GM12864 (cell line): Measurements from ENCODE around the gene SMIM38.

Experiments
- DNase-seq: peaks from one replicate; pipeline ENCODE4 v3.0.0-alpha.2; 2011; ENCODE audit warnings: low read depth
- H3K4me3 ChIP-seq: 2 replicates; pipeline ENCODE4 v1.5.1; 2011; ENCODE audit warnings: mild to moderate bottlenecking, low read depth, low read length, control low read depth
- TF ChIP-seq, protein P1 (sequence below): IDR thresholded peaks from 2 replicates; pipeline ENCODE4 v1.5.1; 2011; ENCODE audit warnings: low read depth, mild to moderate bottlenecking, moderate library complexity, low read length, control low read depth, inconsistent platforms; ENCODE audit errors: missing control alignments

SMIM38 gene

DNA sequence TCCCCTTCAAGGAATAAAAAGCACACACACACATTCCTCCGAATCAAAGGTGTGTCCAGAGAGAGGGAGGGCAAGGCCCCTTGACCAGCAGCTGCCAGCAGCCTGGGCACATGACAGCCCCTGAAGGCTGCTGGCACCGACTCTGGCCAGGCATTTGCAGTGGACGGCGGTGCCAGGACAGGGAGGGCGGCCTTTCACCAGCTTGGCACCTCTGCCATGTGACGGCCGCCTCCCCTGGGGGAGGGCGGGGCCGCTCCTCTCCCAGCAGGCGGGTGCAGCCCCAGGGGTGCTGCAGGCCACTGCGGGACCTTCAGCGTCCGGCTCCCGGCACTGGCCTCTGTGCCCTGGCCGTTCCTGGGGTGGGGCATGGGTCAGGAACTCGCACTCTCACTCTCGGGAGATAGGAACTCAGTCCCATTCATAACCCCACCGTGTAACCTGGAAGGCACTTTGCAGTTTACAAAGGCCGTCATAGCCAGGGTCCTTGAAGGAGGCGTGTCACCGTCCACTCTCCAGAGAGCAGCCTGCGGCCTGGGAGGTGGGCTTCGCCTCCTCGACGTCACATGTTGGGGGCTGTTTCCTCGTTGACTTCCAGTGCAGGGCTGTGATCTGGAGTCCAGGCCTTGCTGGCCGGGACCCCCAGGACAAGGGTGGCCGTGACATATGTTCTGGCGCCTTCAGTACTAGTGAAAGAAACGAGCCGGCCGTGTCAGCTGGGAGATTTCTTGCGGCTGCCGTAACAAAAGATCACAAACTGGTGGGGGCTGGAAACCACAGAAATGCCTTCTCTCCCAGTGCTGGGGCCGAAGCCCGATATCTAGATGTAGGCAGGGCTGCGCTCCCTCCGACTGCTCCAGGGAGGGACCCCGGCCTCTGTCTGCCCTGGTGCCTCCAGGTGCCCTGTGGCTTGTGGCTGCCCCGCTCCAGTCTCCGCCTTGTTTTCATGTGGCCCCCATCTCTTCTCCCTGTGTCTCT, 39.9 kb upstream of the SMIM38 start:
- H3K4me3 ChIP-seq = no peak overlapping the region
- TF ChIP-seq, protein P1, sequence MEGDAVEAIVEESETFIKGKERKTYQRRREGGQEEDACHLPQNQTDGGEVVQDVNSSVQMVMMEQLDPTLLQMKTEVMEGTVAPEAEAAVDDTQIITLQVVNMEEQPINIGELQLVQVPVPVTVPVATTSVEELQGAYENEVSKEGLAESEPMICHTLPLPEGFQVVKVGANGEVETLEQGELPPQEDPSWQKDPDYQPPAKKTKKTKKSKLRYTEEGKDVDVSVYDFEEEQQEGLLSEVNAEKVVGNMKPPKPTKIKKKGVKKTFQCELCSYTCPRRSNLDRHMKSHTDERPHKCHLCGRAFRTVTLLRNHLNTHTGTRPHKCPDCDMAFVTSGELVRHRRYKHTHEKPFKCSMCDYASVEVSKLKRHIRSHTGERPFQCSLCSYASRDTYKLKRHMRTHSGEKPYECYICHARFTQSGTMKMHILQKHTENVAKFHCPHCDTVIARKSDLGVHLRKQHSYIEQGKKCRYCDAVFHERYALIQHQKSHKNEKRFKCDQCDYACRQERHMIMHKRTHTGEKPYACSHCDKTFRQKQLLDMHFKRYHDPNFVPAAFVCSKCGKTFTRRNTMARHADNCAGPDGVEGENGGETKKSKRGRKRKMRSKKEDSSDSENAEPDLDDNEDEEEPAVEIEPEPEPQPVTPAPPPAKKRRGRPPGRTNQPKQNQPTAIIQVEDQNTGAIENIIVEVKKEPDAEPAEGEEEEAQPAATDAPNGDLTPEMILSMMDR = no peak
- DNase-seq = no peak

DNA sequence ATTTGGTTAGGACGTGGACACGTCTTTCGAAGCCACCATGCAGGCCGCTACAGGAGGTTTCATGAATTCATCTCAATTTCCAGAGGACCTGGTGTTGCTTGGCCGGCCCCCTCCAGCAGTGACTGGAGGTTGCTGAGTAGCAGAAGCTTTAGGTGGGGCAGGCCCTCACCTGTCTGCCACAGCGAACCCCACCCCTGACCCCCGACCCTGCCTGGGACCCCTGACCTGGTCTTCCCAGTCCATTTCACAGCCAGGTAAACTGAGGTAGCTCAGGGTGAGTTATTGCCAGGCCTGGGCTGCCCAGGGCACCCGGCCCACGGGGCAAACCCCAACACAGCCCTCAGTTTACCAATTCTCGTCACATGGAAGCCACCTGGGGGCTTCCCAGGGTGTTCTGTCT, 39.1 kb upstream of the SMIM38 start:
- DNase-seq = no peak
- H3K4me3 ChIP-seq = no peak overlapping the region
- TF ChIP-seq, protein P1 = no peak

DNA sequence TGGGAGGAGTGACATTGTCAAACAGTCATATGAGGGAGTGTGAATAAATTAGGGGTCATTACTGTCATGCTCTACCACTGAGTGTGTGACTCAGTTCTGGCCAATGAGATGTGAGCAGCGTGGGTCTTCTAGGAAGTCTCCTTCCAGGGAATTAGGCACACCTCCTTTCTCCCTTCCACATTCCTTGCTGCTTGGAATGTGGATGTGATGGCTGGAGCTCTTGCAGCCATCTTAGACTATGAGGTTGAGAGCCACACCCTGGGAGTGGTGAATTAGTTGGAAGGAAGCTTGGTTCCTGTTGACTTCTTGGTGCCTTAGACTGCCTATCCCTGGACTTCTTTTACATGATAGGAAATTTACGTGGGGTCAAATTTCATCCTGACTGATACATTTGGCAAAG, 36.5 kb upstream of the SMIM38 start:
- TF ChIP-seq, protein P1 = no peak
- no peak for DNase-seq
- H3K4me3 ChIP-seq = no peak overlapping the region

DNA sequence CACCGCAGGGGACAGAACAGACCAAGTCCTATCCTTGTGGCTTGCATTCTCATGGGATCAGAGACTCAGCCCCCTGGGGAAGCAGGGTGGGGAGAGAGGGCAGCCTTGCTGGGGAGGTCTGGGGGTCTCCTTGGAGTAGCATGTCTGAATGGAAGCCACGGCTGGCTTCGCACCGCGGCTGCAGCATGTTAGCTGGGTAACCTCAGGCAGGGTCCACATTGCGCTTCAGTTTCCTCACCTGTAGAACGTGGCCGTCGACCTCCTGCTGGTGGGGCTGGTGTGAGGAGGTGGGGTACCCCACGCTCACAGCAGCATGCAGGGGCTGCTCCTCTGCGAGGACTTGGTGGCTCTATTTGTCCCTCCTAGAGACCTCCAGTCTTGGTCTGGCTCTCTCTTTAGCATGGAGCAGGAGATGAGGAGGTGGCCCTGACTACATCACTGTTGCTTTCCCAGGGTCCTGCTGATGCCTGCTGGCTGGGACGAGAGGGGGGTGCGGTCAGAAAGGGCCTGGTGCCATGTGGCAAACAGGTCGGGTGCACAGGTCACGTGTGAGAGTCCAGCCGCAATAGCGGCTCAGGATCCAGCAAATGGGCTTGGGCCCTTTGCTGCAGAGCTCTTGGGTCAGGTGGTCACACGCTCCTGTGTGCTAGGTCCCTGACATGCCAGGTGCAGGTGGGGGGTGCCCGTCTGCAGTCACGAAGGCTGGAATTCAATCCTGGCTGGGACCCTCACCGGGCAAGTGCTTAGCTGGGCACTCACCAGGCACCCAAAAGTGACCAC, 35.4 kb upstream of the SMIM38 start:
- TF ChIP-seq, protein P1 = no peak
- no peak for DNase-seq
- no peak overlapping the region for H3K4me3 ChIP-seq

DNA sequence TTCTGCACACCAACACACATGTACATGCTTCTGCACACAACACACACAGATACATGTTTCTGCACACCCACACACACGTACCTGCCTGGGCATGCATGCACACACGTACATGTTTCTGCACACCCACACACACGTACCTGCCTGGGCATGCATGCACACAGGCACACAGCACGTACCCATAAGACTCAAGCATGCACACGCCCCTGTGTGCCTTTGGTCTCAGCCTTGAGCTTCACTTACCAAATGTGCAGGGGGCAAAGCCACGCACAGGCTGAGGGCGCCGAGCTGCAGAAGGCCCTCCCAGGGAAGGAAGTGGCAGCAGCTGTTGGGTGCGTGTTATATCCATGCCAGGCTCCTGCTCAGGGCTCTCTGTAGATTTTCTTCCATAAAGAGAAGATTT, 34.7 kb upstream of the SMIM38 start:
- no peak overlapping the region for H3K4me3 ChIP-seq
- TF ChIP-seq, protein P1 = no peak
- DNase-seq = no peak

DNA sequence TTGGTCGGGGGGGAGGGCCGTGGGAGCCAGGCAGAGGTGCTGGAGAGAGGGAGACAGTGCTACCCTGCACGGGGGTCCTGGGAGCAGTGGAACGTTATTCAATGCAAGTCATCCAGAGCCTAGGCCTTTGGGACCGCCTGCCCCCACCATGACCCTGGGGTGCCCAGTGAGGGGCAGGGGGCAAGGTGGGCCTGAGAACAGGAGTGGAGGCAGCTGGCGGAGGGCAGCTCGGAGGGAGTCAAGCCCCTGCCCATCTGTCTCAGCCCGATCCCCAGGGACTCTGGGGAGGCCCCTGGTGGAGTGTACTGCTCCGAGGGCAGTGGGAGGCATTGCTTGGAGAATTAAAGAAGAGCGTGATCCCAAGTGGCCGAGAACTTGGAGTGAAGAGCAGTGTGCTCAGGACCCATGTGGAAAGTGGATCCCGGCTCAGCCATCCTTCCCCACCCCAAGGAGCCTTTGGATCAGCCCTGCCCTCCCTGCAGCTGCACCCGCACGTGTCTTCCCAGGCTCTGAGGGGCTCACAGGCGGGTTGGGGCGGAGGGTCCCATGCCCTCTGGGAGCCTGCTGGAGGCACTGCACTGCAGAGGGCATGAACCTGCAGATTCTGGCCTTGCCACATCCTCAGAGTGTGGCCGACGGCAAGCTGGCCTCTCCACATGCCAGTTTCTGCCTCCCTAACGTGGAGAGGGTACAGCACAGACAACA, 34.0 kb upstream of the SMIM38 start:
- DNase-seq = no peak
- TF ChIP-seq, protein P1 = no peak

More for the DNA sequence above, 34.0 kb upstream of the SMIM38 start:
- no peak overlapping the region for H3K4me3 ChIP-seq
